GM12891 (cell line): ENCODE measurements around the gene CXCL6. TPM values are rescaled to one million over a fixed set of nuclear protein-coding genes. Genes with fewer than 3 reads are reported as not detected.

Experiments
- DNase-seq: peaks from one replicate; pipeline ENCODE4 v3.0.0; 2011; ENCODE audit warnings: low spot score; ENCODE audit not compliant: insufficient read length
- FAIRE-seq: peaks from 2 replicates; lab custom pipeline; 2011; peaks lifted over from hg19 to GRCh38; lab: Jason Lieb, UNC
- PAX5 ChIP-seq: IDR thresholded peaks from 2 replicates; pipeline ENCODE4 v1.6.1; 2011; ENCODE audit warnings: low read length, moderate library complexity, mild to moderate bottlenecking; ENCODE audit not compliant: insufficient read depth, severe bottlenecking
- POLR2A ChIP-seq: IDR thresholded peaks from 2 replicates; pipeline ENCODE4 v1.6.1; 2011; ENCODE audit warnings: low read depth, low read length, control low read depth
- POLR2AphosphoS5 ChIP-seq: IDR thresholded peaks from 2 replicates; pipeline ENCODE4 v1.6.1; 2011; ENCODE audit warnings: low read depth, low read length, control low read depth
- POU2F2 ChIP-seq: IDR thresholded peaks from 2 replicates; pipeline ENCODE4 v1.6.1; 2011; ENCODE audit warnings: low read depth, mild to moderate bottlenecking, control low read depth, low read length, moderate library complexity
- SPI1 ChIP-seq: IDR thresholded peaks from 2 replicates; pipeline ENCODE4 v1.6.1; 2011; ENCODE audit warnings: low read depth, low read length, control low read depth
- TAF1 ChIP-seq: IDR thresholded peaks from 2 replicates; pipeline ENCODE4 v1.6.1; 2011; ENCODE audit warnings: low read depth, low read length, control low read depth
- polyA plus RNA-seq: library from polyadenylated mRNA; unstranded; fragments of >200 nt; gene quantifications from one replicate; pipeline ENCODE4 v1.2.1, GENCODE V29; 2012; ENCODE audit warnings: low read depth, missing spikeins, inconsistent platforms; ENCODE audit not compliant: missing spikeins

The CXCL6 gene
- polyA plus RNA-seq: not detected

- TF ChIP-seq SPI1: no peak
- TF ChIP-seq POLR2A: no peak
- TF ChIP-seq PAX5: no peak
- TF ChIP-seq TAF1: no peak
- TF ChIP-seq POU2F2: no peak
- TF ChIP-seq POLR2AphosphoS5: no peak
- FAIRE-seq: no peak
- no peak for DNase-seq
Observed at GRCh38 chr4:73836373-73837279, at the start of gene CXCL6. TSS of gene CXCL6 (plus strand) at chr4:73836678. CDS start at chr4:73836751, 73 bp downstream.

- no peak for DNase-seq
- no peak for FAIRE-seq
- no peak for TF ChIP-seq PAX5
- TF ChIP-seq TAF1: no peak
- no peak for TF ChIP-seq POLR2A
- TF ChIP-seq POU2F2: no peak
- TF ChIP-seq SPI1: no peak
- TF ChIP-seq POLR2AphosphoS5: no peak
Observed at GRCh38 chr4:73788411-73788810, 48.1 kb upstream of the CXCL6 start.

DNA sequence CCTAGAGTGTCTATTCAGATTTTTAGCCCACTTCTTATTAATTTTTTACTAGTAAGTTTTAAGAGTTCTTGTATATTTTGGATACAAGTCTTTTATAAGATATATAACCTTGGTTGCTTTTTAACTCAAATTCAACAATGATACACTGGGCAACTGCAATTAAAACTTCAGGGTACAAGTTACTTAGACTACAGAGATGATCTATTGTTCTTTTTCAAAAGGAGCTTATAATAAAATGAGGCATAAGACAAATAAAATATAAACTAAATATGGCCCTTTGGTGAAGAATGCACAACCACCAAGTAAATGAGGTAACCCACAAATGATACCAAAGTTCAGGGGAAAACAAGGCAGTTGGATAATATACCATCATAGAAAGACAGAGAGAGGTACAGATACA, 37.6 kb upstream of the CXCL6 start:
- FAIRE-seq (no peak), DNase-seq (no peak)
- TF ChIP-seq PAX5: no peak
- no peak for TF ChIP-seq POU2F2
- no peak for TF ChIP-seq SPI1
- no peak for TF ChIP-seq POLR2AphosphoS5
- TF ChIP-seq TAF1: no peak
- TF ChIP-seq POLR2A: no peak

DNA sequence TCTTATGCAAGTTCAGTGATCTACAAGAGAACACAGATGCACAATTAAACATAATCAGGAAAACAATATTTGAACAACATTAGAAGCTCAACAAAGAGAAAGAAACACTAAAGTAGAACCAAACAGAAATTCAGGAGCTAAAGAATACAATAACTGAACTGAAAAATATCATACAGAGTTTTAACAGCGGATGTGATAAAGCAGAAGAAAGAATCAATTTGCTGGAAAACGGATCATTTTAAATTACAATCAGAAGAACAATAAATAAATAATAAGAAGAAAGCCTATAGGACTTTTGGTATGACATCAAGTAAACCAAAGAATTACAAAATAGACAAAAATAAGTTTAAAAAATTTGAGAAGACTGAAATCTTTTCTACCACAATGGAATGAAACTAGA, 36.3 kb upstream of the CXCL6 start:
- TF ChIP-seq PAX5 (no peak), POU2F2 (no peak), SPI1 (no peak), POLR2A (no peak), POLR2AphosphoS5 (no peak), TAF1 (no peak)
- DNase-seq (no peak), FAIRE-seq (no peak)

- no peak for DNase-seq
- TF ChIP-seq SPI1 (no peak), POLR2AphosphoS5 (no peak), TAF1 (no peak), PAX5 (no peak), POLR2A (no peak), POU2F2 (no peak)
- FAIRE-seq: no peak
Observed at GRCh38 chr4:73801692-73802091, 34.8 kb upstream of the CXCL6 start.

DNA sequence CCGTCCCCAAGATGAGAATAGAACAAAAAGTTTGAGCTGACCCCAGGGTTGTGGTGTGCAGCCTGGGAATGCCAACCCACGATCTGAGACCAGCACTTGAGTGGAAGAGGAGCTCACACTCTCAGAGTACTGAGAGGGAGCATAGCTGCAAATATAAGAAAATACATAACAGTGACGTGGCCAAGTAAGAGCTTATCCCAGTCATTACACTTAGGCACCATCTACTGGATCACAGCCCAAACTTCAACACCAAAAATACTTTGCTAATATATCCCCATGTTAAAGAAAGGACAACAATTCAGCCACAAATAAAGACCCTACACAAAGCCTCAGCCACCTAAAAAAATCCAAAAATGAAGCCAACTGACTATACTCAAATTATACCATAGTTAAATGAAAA, 33.3 kb upstream of the CXCL6 start:
- TF ChIP-seq POLR2A (no peak), SPI1 (no peak), POLR2AphosphoS5 (no peak), POU2F2 (no peak), PAX5 (no peak), TAF1 (no peak)
- DNase-seq: no peak
- FAIRE-seq: no peak

- no peak for DNase-seq
- no peak for FAIRE-seq
- no peak for TF ChIP-seq TAF1
- no peak for TF ChIP-seq PAX5
- TF ChIP-seq SPI1: no peak
- TF ChIP-seq POU2F2: no peak
- no peak for TF ChIP-seq POLR2AphosphoS5
- TF ChIP-seq POLR2A: no peak
Observed at GRCh38 chr4:73810191-73810590, 26.3 kb upstream of the CXCL6 start.

- DNase-seq (no peak), FAIRE-seq (no peak)
- TF ChIP-seq PAX5 (no peak), POLR2A (no peak), POLR2AphosphoS5 (no peak), TAF1 (no peak), POU2F2 (no peak), SPI1 (no peak)
Observed at GRCh38 chr4:73811841-73812240, 24.6 kb upstream of the CXCL6 start.

DNA sequence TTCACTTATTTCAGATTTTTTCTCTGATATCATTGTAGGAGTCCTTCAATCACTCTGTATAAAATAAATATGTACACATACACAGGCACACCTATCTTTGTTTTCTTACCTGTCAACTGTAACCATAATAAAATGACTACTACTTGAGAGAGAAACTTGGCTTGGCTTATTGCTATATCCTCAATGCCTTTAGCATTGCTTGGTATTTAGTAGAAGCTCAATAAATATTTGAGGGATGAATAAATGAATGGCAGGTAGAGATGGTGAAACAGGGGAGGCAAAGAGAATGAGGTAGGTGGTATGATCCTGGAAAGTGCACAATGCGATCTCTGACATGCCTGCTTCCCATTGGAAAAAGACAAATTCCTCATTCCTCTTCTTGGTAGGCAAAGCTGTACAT, 21.8 kb upstream of the CXCL6 start:
- DNase-seq (no peak), FAIRE-seq (no peak)
- TF ChIP-seq POU2F2 (no peak), POLR2AphosphoS5 (no peak), PAX5 (no peak), SPI1 (no peak), POLR2A (no peak), TAF1 (no peak)
